ENCODE measurements around the gene IKBKE.

Gene IKBKE

DNA sequence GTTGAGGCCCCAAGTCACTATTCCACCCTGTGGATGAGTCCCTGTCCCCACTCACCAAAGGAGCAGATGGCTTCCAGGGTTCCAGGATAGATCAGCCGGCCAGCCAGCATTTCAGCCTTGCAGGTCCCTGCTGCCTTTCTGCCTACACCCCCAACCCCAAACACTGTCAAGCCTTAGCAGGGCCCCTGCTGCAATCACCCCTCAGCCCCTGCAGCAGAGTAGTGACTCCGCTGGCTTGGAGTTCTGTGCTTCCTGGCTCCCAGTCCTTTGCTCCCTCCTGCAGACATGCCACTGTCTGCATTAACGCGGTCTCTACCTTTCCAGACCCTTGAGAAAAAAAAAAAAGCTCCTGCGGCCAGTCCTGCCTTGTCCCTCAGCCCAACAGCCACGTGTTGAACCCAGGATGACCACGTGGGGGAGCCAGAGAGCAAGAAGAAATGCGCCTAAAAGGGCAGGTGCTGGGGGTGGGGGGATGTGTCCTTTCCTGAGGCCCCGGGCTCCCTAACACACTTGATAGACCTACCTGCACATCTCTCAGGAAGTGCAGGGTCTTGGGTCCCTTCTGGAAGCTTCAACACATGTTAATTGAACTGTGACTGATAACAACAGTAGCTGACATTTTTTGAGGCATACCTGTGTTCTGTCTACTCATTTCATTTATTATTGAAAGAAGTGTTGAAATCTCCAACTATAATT is 74.4 kb downstream of the IKBKE start:
- peak; percentile 79 for DNase-seq (ENCODE audit: low spot score)

DNA sequence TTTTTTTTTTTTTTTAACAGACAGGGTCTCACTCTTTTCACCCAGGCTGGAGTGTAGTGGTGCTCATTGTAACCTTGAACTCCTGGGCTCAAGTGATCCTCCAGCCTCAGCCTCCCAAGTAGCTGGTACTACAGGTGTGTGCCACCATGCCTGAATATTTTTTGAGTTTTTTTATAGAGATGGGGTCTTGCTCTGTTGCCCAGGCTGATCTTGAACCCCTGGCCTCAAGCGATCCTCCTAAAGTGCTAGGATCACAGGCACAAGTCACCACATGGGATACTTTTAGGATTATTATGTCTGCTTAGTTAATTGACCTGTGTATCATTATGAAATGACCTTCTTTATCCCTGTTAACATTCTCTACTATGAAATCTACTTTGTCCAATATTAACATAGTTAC is 75.1 kb downstream of the IKBKE start:
- DNase-seq (ENCODE audit: low spot score), result no peak

All from hepatic stellate cell (primary cell).